A673 (cell line): ENCODE results near the gene TMEM132C. TPM values are rescaled to one million over a fixed set of nuclear protein-coding genes. Genes with fewer than 3 reads are reported as not detected.

Source experiments
- BruUV-seq: library from RNA; stranded (reverse); fragments of 400-500 nt; replicated peaks from 2 replicates; lab custom pipeline; 2021; lab: Mats Ljungman, UMichigan
- CTCF ChIA-PET: fragments of 300-600 bp; sonication (Branson Sonifier 250); formaldehyde crosslinking; loops from one replicate; lab custom pipeline; 2022; ENCODE audit warnings: antibody characterized with exemption; lab: Charles Lee
- POLR2A ChIA-PET: fragments of 300-600 bp; sonication (Branson Sonifier 250); formaldehyde crosslinking; loops from one replicate; lab custom pipeline; 2022; ENCODE audit warnings: antibody characterized with exemption; ENCODE audit not compliant: low non-redundant PET; lab: Charles Lee
- DNase-seq: peaks from one replicate; pipeline ENCODE4 v3.0.0-alpha.2; 2015; ENCODE audit warnings: low spot score
- H3K27ac ChIP-seq: fragments of 200-600 bp; sonication (generic); 2 replicates; pipeline ENCODE4 v1.5.1; 2016; ENCODE audit warnings: mixed run types, low read depth, mild to moderate bottlenecking, mixed read lengths, antibody characterized with exemption, low read length; ENCODE audit not compliant: poor library complexity, severe bottlenecking
- H3K27me3 ChIP-seq: fragments of 200-600 bp; sonication (generic); replicated peaks from 2 replicates; pipeline ENCODE4 v1.6.1; 2017; ENCODE audit warnings: mixed run types, low read depth, mild to moderate bottlenecking, mixed read lengths, antibody characterized with exemption, low read length; ENCODE audit not compliant: insufficient read depth, poor library complexity
- H3K36me3 ChIP-seq: fragments of 200-600 bp; sonication (generic); 2 replicates; pipeline ENCODE4 v1.6.1; 2016; ENCODE audit warnings: mixed run types, mild to moderate bottlenecking, mixed read lengths, antibody characterized with exemption, low read length; ENCODE audit not compliant: insufficient read depth, poor library complexity, severe bottlenecking
- H3K4me1 ChIP-seq: fragments of 200-600 bp; sonication (generic); 2 replicates; pipeline ENCODE4 v1.6.1; 2017; ENCODE audit warnings: mixed run types, mild to moderate bottlenecking, mixed read lengths, antibody characterized with exemption, low read length; ENCODE audit not compliant: insufficient read depth, poor library complexity, severe bottlenecking
- H3K4me3 ChIP-seq: fragments of 200-600 bp; sonication (generic); 2 replicates; pipeline ENCODE4 v1.5.1; 2016; ENCODE audit warnings: low read depth, mixed run types, mild to moderate bottlenecking, mixed read lengths, low read length; ENCODE audit not compliant: poor library complexity, severe bottlenecking
- H3K9me3 ChIP-seq: fragments of 200-600 bp; sonication (generic); 2 replicates; pipeline ENCODE4 v1.6.1; 2016; ENCODE audit warnings: mixed run types, low read depth, mild to moderate bottlenecking, mixed read lengths, antibody characterized with exemption, low read length; ENCODE audit not compliant: poor library complexity, severe bottlenecking
- CTCF ChIP-seq: fragments of 300-800, 200-600 bp; sonication (generic); conservative IDR thresholded peaks from 2 replicates; pipeline ENCODE4 v1.5.1; 2017; ENCODE audit warnings: low read depth, mild to moderate bottlenecking, antibody characterized with exemption, low read length, moderate library complexity, mixed read lengths
- EZH2 ChIP-seq: fragments of 200-600 bp; sonication (generic); IDR thresholded peaks from 2 replicates; pipeline ENCODE4 v1.6.1; 2017; ENCODE audit warnings: borderline replicate concordance, low read depth, mild to moderate bottlenecking, mixed read lengths, antibody characterized with exemption, low read length; ENCODE audit not compliant: poor library complexity, severe bottlenecking
- intact Hi-C: fragments of 100-400 bp; cut with micrococcal nuclease; formaldehyde crosslinking; loops from one replicate; pipeline ENCODE4 v1.10.0; 2022; ENCODE audit not compliant: unreplicated experiment
- total RNA-seq: library from RNA; stranded (reverse); gene quantifications from 2 replicates; pipeline ENCODE4 v1.2.3, GENCODE V29; 2021

Gene TMEM132C
- total RNA-seq, 1 experiment from 2014 or later = not detected

- BruUV-seq = no TSS peak
- CTCF ChIA-PET = no interaction called here
- no peaks in the 10 kb centered on the region for H3K27me3 ChIP-seq
- H3K36me3 ChIP-seq = no peaks in the 10 kb centered on the region
- POLR2A ChIA-PET = no interaction called here
- TF ChIP-seq CTCF = no peak
- TF ChIP-seq EZH2 = no peak
- no peaks in the 10 kb centered on the region for H3K4me1 ChIP-seq
- intact Hi-C loops = no loop called here
- no peak overlapping the region for H3K27ac ChIP-seq
- no peaks in the 10 kb centered on the region for H3K9me3 ChIP-seq
- DNase-seq = no peak
- H3K4me3 ChIP-seq = no peak overlapping the region
Observed at GRCh38 chr12:128326406-128326805, 59.4 kb downstream of the TMEM132C start.

- no peak overlapping the region for H3K4me3 ChIP-seq
- CTCF ChIA-PET = no interaction called here
- no peaks in the 10 kb centered on the region for H3K27me3 ChIP-seq
- no peak for DNase-seq
- no TSS peak for BruUV-seq
- intact Hi-C loops = no loop called here
- POLR2A ChIA-PET = no interaction called here
- no peaks in the 10 kb centered on the region for H3K4me1 ChIP-seq
- no peaks in the 10 kb centered on the region for H3K9me3 ChIP-seq
- TF ChIP-seq EZH2 (no peak), CTCF (no peak)
- no peak overlapping the region for H3K27ac ChIP-seq
- no peaks in the 10 kb centered on the region for H3K36me3 ChIP-seq
Observed at GRCh38 chr12:128328961-128329360, 62.0 kb downstream of the TMEM132C start.

GRCh38 chr12:128336204-128337070, 69.5 kb downstream of the TMEM132C start:
- Histone ChIP-seq H3K27me3 (no peaks in the 10 kb centered on the region), H3K27ac (no peak overlapping the region), H3K4me3 (no peak overlapping the region), H3K9me3 (no peaks in the 10 kb centered on the region), H3K36me3 (no peaks in the 10 kb centered on the region), H3K4me1 (no peaks in the 10 kb centered on the region)
- no peak for DNase-seq
- intact Hi-C loops = no loop called here
- ChIA-PET CTCF (no interaction called here), POLR2A (no interaction called here)
- no TSS peak for BruUV-seq
- TF ChIP-seq CTCF (no peak), EZH2 (no peak)
